Measurements from ENCODE around the gene RPS4Y1. TPM values are rescaled to one million over a fixed set of nuclear protein-coding genes. Genes with fewer than 3 reads are reported as not detected.

RPS4Y1 gene
- total and polyA plus RNA-seq, 3 donors from 2014 or later = 143 to 287 (median 235) TPM

DNA sequence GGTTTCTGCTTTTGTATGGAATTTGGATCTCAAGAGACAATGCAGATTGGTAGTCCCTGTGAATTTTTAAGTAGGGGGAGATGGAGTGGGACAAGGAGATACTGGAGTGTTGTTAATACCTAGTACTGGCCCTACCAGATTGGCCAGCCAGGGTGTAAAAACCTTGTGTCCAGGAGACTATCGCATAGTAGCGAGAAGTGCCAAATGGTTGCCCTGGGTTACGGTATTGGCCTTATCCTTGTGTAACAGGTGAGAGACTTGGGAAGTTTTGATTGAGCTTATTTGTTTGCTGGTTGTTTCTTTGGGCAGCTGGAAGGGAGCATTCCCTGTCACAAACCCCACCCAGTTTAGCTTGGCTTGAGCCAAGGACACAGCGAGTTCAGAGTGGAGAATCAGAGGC lies 5.4 kb downstream of the RPS4Y1 start:
- H3K27ac ChIP-seq = no peak overlapping the region
- no peak for DNase-seq
- H3K4me1 ChIP-seq = no peaks in the 10 kb centered on the region
- TF ChIP-seq, protein P1, sequence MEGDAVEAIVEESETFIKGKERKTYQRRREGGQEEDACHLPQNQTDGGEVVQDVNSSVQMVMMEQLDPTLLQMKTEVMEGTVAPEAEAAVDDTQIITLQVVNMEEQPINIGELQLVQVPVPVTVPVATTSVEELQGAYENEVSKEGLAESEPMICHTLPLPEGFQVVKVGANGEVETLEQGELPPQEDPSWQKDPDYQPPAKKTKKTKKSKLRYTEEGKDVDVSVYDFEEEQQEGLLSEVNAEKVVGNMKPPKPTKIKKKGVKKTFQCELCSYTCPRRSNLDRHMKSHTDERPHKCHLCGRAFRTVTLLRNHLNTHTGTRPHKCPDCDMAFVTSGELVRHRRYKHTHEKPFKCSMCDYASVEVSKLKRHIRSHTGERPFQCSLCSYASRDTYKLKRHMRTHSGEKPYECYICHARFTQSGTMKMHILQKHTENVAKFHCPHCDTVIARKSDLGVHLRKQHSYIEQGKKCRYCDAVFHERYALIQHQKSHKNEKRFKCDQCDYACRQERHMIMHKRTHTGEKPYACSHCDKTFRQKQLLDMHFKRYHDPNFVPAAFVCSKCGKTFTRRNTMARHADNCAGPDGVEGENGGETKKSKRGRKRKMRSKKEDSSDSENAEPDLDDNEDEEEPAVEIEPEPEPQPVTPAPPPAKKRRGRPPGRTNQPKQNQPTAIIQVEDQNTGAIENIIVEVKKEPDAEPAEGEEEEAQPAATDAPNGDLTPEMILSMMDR (IDR thresholded peaks at IDR 0.05) = no peak
- no peak for TF ChIP-seq POLR2A (IDR thresholded peaks at IDR 0.05)
- intact Hi-C loops (cut with DNase I; ENCODE audit: low total_unique reads) = no loop called here
- no peaks in the 10 kb centered on the region for H3K36me3 ChIP-seq (ENCODE audit: low read depth, missing control alignments)
- WGBS, 2 donors = 92 to 100% methylated on average over 2 to 4 of the region's 4 CpGs
- H3K4me3 ChIP-seq = no peak overlapping the region
- no peaks in the 10 kb centered on the region for H3K27me3 ChIP-seq
- no peaks in the 10 kb centered on the region for H3K9me3 ChIP-seq

DNA sequence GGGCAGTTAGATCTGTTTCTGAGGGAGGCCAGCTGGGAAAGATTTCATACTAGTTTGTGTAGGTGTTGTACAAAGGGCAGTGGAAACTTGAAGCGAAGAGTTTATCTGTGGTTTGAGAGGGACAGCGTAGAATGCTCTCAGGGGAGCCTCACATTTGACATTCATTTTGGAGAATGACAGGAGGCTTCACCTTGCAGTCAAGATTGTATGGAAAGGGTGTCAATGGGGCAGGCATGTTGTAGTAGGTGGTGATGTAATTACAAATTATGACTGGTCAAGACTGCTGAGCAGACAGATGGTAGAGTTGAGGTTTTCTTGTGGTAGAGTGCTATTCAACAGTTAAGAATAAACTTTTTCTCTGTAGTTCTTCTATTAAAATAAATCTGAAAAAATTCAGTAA lies 7.0 kb downstream of the RPS4Y1 start:
- Histone ChIP-seq H3K4me1 (no peaks in the 10 kb centered on the region), H3K36me3 (ENCODE audit: low read depth, missing control alignments) (no peaks in the 10 kb centered on the region), H3K9me3 (no peaks in the 10 kb centered on the region), H3K4me3 (no peak overlapping the region), H3K27ac (no peak overlapping the region), H3K27me3 (no peaks in the 10 kb centered on the region)
- DNase-seq = no peak
- intact Hi-C loops (cut with DNase I; ENCODE audit: low total_unique reads) = no loop called here
- TF ChIP-seq POLR2A (IDR thresholded peaks at IDR 0.05) = no peak
- TF ChIP-seq, protein P1 (IDR thresholded peaks at IDR 0.05) = no peak
- WGBS, 2 donors = 73 to 89% methylated on average over 2 of the region's 2 CpGs

DNA sequence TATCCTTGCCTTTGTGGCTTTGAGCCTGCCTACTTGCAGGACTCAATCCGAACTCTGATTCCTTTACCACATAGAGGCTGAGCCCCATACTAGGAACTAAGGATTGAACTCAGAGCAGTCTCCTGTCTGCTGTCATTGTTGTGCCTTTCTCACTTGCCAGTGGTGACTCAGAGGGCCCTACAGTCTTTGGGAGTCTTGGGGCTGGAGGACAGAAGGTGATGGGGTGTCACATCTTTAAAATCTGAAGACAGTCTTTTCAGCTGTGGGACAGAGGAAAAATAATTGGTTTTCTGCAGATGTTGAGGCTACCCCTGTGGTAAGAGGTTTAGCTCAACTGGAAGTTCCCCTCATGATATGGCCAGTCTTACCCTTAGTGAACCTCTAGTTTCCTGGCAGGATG lies 8.0 kb downstream of the RPS4Y1 start:
- TF ChIP-seq, protein P1 (IDR thresholded peaks at IDR 0.05) = no peak
- no peak for TF ChIP-seq POLR2A (IDR thresholded peaks at IDR 0.05)
- Histone ChIP-seq H3K36me3 (ENCODE audit: low read depth, missing control alignments) (no peaks in the 10 kb centered on the region), H3K4me1 (no peaks in the 10 kb centered on the region), H3K27me3 (no peaks in the 10 kb centered on the region), H3K9me3 (no peaks in the 10 kb centered on the region), H3K4me3 (no peak overlapping the region), H3K27ac (no peak overlapping the region)
- intact Hi-C loops (cut with DNase I; ENCODE audit: low total_unique reads) = no loop called here
- WGBS, 2 donors = 86 to 100% methylated on average over 1 of the region's 1 CpG
- no peak for DNase-seq

DNA sequence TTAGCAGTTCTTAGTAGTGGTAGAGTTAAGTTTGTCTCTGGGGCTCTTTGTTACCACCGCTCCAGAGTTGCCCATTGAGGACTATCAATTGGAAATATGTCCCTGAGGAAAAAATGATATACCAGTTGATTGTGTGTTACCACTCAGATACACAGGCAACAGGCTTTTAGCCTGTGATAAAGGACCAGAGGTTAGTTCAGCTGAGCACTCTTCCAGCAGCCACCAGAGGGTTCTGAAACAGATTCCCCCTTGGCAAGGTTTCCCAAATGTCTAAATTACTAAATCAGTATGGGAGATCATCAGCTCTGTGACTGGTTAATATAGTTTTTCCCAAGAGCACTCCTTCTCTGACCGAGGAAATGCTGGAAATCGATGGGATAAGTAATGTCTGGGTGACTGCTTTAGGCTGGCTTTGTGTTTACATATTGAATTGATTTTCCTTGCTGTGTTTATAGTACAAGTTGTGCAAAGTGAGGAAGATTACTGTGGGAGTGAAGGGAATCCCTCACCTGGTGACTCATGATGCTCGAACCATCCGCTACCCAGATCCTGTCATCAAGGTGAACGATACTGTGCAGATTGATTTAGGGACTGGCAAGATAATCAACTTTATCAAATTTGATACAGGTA lies 12.9 kb downstream of the RPS4Y1 start:
- Histone ChIP-seq H3K27ac (no peak overlapping the region), H3K36me3 (ENCODE audit: low read depth, missing control alignments) (no peaks in the 10 kb centered on the region), H3K4me1 (no peaks in the 10 kb centered on the region), H3K27me3 (no peaks in the 10 kb centered on the region), H3K4me3 (no peak overlapping the region), H3K9me3 (no peaks in the 10 kb centered on the region)
- intact Hi-C loops (cut with DNase I; ENCODE audit: low total_unique reads) = no loop called here
- WGBS, 2 donors = 97 to 98% methylated on average over 6 of the region's 6 CpGs
- TF ChIP-seq POLR2A (IDR thresholded peaks at IDR 0.05) = no peak
- TF ChIP-seq, protein P1 (IDR thresholded peaks at IDR 0.05) = no peak
- no peak for DNase-seq

DNA sequence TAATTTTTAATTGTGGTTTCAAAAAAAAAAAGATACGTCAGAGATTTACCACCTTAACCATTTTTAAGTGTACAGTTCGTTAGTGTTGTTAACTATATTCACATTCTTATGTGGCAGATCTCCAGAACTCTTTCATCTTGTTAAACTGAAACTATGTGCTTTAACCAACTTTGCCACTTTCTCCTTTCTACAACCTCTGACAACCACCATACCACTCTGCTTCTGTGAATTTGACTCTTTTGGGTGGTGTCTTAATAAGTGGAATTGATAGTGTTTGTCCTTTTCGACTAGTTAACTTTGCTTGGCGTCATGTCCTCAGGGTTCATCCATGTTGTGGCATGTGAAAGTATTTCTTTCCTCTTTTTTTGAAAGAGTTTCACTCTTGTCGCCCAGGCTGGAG lies 15.7 kb downstream of the RPS4Y1 start:
- no peaks in the 10 kb centered on the region for H3K9me3 ChIP-seq
- intact Hi-C loops (cut with DNase I; ENCODE audit: low total_unique reads) = no loop called here
- no peak for TF ChIP-seq POLR2A (IDR thresholded peaks at IDR 0.05)
- TF ChIP-seq, protein P1 (IDR thresholded peaks at IDR 0.05) = no peak
- H3K36me3 ChIP-seq (ENCODE audit: low read depth, missing control alignments) = no peaks in the 10 kb centered on the region
- H3K27ac ChIP-seq = no peak overlapping the region
- no peak overlapping the region for H3K4me3 ChIP-seq
- H3K4me1 ChIP-seq = no peaks in the 10 kb centered on the region
- no peaks in the 10 kb centered on the region for H3K27me3 ChIP-seq
- no peak for DNase-seq
- 85 to 90% methylated on average over 5 of the region's 5 CpGs for WGBS, 2 donors

All from testis (tissue), 3 donors.